ENCODE results near the gene TRIM25. TPM values are rescaled to one million over a fixed set of nuclear protein-coding genes. Genes with fewer than 3 reads are reported as not detected.

TRIM25 gene
- total RNA-seq, 1 experiment from 2014 or later, result 7.9 TPM

DNA sequence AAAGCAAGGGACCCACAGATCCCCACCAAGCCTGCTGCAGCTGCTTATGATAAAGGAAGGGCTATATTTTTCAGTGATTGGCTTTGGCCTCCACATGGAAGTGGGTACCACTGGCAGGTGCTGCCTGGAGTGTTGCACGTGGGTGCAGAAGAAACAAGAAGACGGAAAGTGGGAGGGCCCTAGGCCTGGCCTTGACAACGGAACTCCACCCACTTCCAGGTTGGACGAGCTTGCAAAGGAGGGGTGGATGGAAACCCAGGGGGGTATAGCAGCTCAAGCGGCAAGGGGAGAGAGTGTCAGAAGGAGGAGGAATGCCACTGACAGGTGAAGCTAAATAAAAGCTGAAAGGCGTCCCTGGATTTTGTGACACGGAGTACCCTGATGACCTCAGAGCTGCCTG, 20.3 kb downstream of the TRIM25 start:
- DNase-seq, result peak; percentile 43

GRCh38 chr17:56892333-56892732, 21.5 kb downstream of the TRIM25 start:
- Histone ChIP-seq H3K36me3 (replicated peaks; ENCODE audit: control insufficient read depth, insufficient read depth, low read length) (no peaks in the 10 kb centered on the region; the same call in none of the 2 replicates), H3K4me3 (ENCODE audit: insufficient read depth, low read depth, low read length) (no peak overlapping the region), H3K27me3 (ENCODE audit: control insufficient read depth, insufficient read depth, low read length) (no peaks in the 10 kb centered on the region)
- no peak for DNase-seq

More for the DNA sequence above, 20.3 kb downstream of the TRIM25 start:
- Histone ChIP-seq H3K4me3 (ENCODE audit: insufficient read depth, low read depth, low read length) (no peak overlapping the region), H3K27me3 (ENCODE audit: control insufficient read depth, insufficient read depth, low read length) (no peaks in the 10 kb centered on the region), H3K36me3 (replicated peaks; ENCODE audit: control insufficient read depth, insufficient read depth, low read length) (no peaks in the 10 kb centered on the region; the same call in none of the 2 replicates)

GRCh38 chr17:56891751-56892150, 22.1 kb downstream of the TRIM25 start:
- DNase-seq, result peak; percentile 84
- H3K4me3 ChIP-seq (ENCODE audit: insufficient read depth, low read depth, low read length), result no peak overlapping the region
- no peaks in the 10 kb centered on the region for H3K27me3 ChIP-seq (ENCODE audit: control insufficient read depth, insufficient read depth, low read length)
- no peaks in the 10 kb centered on the region; the same call in none of the 2 replicates for H3K36me3 ChIP-seq (replicated peaks; ENCODE audit: control insufficient read depth, insufficient read depth, low read length)

DNA sequence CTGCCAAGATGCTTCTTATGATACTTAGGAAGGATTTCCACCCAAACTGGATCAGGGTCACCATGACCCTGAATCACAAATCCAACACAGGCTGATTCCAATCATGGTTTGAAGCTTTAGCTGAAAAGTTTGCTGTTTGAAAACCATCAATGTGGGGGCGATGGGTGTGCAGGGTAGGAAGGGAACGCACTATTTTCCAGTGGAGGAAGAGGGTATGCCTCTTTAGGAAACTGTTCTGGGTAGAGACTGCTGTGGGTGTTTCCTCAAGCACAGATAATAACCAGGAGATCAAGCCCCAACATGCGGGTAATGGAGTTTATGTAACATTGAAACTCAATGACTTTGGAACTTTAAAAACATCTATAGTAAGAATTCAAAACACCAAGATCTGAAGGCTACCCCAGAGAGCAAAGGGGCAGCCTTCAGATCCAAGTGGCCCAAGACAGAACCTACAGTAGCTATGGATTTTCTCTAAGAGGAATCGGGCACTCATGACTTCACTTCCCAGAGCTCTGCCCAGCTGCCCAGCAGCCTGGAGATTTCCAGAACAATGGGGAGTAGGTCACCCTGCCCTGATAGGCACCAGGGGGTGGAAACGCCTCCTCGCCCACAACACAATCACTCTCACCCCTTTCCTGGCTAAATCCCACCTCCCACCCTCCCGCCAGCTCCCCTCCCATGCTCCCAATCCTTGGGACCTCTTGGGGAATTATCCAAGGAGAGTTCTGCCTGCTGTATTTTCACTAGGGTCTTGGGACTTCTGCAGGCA, 22.8 kb downstream of the TRIM25 start:
- Histone ChIP-seq H3K4me3 (ENCODE audit: insufficient read depth, low read depth, low read length) (no peak overlapping the region), H3K36me3 (replicated peaks; ENCODE audit: control insufficient read depth, insufficient read depth, low read length) (no peaks in the 10 kb centered on the region; the same call in none of the 2 replicates), H3K27me3 (ENCODE audit: control insufficient read depth, insufficient read depth, low read length) (no peaks in the 10 kb centered on the region)
- DNase-seq, result no peak

DNA sequence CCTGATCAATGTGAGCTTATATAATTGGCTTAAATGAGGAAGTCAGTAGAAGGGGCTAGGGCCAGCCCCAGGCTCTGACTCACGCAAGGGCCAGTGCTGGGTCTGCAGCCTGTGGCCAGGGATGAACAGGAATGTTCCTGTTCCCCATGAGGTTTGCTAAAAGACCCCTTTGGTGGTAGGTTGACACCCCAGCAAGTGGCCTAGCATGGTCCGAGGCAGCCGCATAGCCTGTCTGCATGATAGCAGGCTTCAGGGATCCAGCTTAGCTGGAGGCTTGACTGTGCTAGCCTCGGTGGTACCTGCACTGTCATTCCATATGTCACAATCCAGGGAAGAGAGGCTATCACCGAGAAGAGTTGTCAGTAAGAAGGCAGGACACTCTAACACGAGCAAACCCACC, 23.5 kb downstream of the TRIM25 start:
- Histone ChIP-seq H3K36me3 (replicated peaks; ENCODE audit: control insufficient read depth, insufficient read depth, low read length) (no peaks in the 10 kb centered on the region; the same call in none of the 2 replicates), H3K4me3 (ENCODE audit: insufficient read depth, low read depth, low read length) (no peak overlapping the region), H3K27me3 (ENCODE audit: control insufficient read depth, insufficient read depth, low read length) (no peaks in the 10 kb centered on the region)
- no peak for DNase-seq

DNA sequence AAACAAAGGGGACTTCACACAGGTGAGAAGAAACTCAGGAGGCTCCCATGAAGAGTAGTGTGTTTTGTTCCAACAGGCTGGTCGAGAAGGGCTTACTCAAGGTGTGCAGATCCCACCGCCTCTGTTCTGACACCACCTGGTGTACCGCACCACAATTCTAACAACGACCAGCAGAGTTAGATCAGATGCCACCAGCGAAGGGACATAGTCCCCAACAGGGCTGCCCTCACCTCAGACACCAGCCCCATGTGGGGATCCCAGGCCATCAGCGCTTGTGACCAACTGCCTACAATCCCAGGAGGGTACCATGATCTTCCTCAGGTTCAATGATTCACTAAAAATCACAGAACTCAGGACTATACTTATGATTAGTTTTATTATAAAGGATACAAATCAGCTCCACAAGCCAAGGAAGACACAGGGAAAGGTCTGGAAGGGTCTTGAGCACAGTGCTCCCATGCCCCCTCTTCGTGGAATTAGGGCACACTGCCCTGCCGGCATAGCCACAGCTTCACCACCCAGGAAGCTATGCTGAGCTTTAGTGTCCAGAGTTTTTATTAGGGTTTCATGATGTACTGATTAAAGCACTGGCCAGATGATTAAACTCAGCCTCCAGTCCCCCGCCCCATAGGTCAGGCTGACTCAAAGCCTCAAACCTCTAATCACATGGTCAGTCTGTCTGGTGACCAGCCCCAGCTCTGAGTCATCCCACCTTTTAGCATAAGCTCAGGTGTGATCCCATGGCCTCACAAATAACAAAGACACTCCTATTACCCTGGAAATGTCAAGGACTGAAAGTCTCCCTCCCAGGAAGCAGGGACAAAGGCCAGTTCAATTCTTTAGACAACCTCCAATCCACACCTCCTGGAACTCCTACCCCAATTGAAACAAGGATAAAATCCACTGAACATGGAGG, 26.0 kb downstream of the TRIM25 start:
- H3K4me3 ChIP-seq (ENCODE audit: insufficient read depth, low read depth, low read length), result no peak overlapping the region
- H3K27me3 ChIP-seq (ENCODE audit: control insufficient read depth, insufficient read depth, low read length), result no peaks in the 10 kb centered on the region
- H3K36me3 ChIP-seq (replicated peaks; ENCODE audit: control insufficient read depth, insufficient read depth, low read length), result no peaks in the 10 kb centered on the region; the same call in none of the 2 replicates
- DNase-seq, result no peak

DNA sequence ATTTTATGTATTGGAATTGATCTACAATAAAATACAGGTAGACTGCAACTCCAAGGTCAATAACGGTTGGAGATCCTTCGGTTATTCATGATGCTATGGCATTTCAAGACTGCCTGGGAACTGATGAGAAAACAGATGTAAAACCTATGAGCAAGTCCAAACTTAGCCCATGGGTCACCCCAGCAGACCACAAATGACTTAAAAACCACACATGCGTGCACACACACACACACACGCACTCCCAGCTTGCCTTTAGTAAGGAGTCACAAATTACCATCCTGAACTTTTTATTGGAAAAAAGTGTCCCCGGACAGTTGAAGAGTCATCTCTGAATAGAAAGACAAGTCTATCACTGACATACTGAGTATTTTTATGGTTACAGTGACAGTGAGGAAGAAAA, 26.7 kb downstream of the TRIM25 start:
- no peak overlapping the region for H3K4me3 ChIP-seq (ENCODE audit: insufficient read depth, low read depth, low read length)
- no peak for DNase-seq
- H3K27me3 ChIP-seq (ENCODE audit: control insufficient read depth, insufficient read depth, low read length), result no peaks in the 10 kb centered on the region
- H3K36me3 ChIP-seq (replicated peaks; ENCODE audit: control insufficient read depth, insufficient read depth, low read length), result no peaks in the 10 kb centered on the region; the same call in none of the 2 replicates

DNA sequence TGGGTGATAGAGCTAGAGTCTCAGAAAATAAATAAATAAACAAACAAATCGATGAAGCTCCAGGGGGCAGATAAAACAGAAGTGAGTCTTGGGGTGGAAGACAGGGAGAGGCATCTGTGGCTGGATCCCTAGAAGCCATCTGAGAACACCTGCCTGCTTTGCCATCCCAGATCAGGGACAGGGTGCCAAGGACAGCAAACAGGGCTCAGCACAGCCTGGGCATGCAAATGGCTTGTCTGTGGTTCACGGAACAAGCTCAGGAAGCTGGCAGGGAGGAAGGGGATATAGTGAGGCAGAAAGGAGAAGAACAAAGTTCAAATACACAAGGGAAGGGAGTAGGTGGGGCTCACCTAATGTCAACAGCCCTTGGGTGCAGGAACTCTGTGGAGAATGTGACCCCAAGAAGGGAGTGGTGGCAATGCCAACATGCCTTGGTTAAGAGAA, 27.5 kb downstream of the TRIM25 start:
- H3K4me3 ChIP-seq (ENCODE audit: insufficient read depth, low read depth, low read length), result no peak overlapping the region
- DNase-seq, result no peak

GRCh38 chr17:56885312-56885657, 28.6 kb downstream of the TRIM25 start:
- Histone ChIP-seq H3K4me3 (ENCODE audit: insufficient read depth, low read depth, low read length) (no peak overlapping the region), H3K27me3 (ENCODE audit: control insufficient read depth, insufficient read depth, low read length) (no peaks in the 10 kb centered on the region), H3K36me3 (replicated peaks; ENCODE audit: control insufficient read depth, insufficient read depth, low read length) (no peaks in the 10 kb centered on the region)
- no peak for DNase-seq

More for the DNA sequence above, 27.5 kb downstream of the TRIM25 start:
- no peaks in the 10 kb centered on the region; the same call in 1 of the 2 replicates for H3K36me3 ChIP-seq (replicated peaks; ENCODE audit: control insufficient read depth, insufficient read depth, low read length)
- no peaks in the 10 kb centered on the region for H3K27me3 ChIP-seq (ENCODE audit: control insufficient read depth, insufficient read depth, low read length)

- Histone ChIP-seq H3K36me3 (replicated peaks; ENCODE audit: control insufficient read depth, insufficient read depth, low read length) (no peaks in the 10 kb centered on the region), H3K4me3 (ENCODE audit: insufficient read depth, low read depth, low read length) (no peak overlapping the region), H3K27me3 (ENCODE audit: control insufficient read depth, insufficient read depth, low read length) (no peaks in the 10 kb centered on the region)
- no peak for DNase-seq
Observed at GRCh38 chr17:56884483-56885311, 29.2 kb downstream of the TRIM25 start.

DNA sequence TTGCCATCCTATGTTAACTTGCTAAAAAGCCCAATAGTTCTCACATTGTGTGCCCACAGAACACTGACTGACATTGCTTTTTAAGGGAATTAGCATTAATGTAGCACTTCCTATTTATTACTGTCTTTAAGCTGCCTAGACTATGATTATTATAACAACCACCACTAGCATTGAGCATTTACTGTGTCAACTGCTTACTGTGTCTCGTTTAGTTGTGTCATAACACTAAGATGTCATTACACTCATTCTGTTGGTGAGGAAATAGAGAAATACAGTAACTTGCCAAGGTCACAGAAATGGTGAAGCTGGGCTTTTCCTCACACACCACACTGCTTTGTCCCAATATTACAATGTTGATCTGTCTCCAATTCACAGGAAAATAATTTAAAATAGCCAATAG, 30.2 kb downstream of the TRIM25 start:
- no peak for DNase-seq
- no peaks in the 10 kb centered on the region for H3K36me3 ChIP-seq (replicated peaks; ENCODE audit: control insufficient read depth, insufficient read depth, low read length)
- no peak overlapping the region for H3K4me3 ChIP-seq (ENCODE audit: insufficient read depth, low read depth, low read length)
- H3K27me3 ChIP-seq (ENCODE audit: control insufficient read depth, insufficient read depth, low read length), result no peaks in the 10 kb centered on the region

GRCh38 chr17:56881685-56882295, 32.1 kb downstream of the TRIM25 start:
- H3K36me3 ChIP-seq (replicated peaks; ENCODE audit: control insufficient read depth, insufficient read depth, low read length), result no peaks in the 10 kb centered on the region
- no peaks in the 10 kb centered on the region for H3K27me3 ChIP-seq (ENCODE audit: control insufficient read depth, insufficient read depth, low read length)
- H3K4me3 ChIP-seq (ENCODE audit: insufficient read depth, low read depth, low read length), result no peak overlapping the region
- DNase-seq, result no peak

DNA sequence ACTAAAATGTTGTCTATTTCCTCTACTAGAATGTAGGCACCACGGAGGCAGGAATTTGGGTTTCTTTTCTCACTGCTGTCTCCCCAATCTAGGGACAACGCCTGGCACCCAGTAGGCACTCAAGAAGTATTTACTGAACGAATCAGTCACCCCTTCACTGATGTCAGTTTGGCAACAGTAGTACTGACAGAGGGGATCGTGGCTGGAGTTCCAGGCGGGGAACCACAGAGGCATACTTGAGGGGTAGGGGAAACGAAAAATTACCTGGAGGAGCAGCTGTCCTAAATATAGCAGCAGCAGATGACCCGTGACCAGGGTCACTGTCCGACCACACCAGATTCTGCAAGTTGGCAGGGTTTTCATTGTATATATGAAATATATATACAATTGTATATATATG, 33.3 kb downstream of the TRIM25 start:
- H3K27me3 ChIP-seq (ENCODE audit: control insufficient read depth, insufficient read depth, low read length), result no peaks in the 10 kb centered on the region
- no peak for DNase-seq
- no peaks in the 10 kb centered on the region for H3K36me3 ChIP-seq (replicated peaks; ENCODE audit: control insufficient read depth, insufficient read depth, low read length)
- no peak overlapping the region for H3K4me3 ChIP-seq (ENCODE audit: insufficient read depth, low read depth, low read length)

DNA sequence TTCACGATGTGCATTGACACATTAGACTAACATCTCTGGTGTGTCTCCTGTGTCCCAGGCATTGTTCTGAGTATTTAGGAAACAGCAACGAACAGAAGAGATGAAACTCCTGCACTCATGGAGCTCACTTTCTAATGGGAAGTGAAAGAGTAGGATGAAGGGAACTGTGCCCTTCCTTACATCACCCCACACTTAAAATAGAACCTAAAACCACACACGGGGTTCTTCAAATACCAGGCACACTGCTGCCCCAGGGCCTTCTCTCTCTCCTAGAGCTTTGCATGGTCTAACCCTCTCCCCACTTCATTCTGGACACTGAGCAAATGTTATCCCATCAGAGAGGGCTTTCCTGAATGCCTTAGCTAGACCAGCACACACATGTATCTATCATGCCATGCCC, 33.7 kb downstream of the TRIM25 start:
- Histone ChIP-seq H3K36me3 (replicated peaks; ENCODE audit: control insufficient read depth, insufficient read depth, low read length) (no peaks in the 10 kb centered on the region), H3K27me3 (ENCODE audit: control insufficient read depth, insufficient read depth, low read length) (no peaks in the 10 kb centered on the region), H3K4me3 (ENCODE audit: insufficient read depth, low read depth, low read length) (no peak overlapping the region)
- no peak for DNase-seq
